Panc1 (cell line): ENCODE measurements around the gene PRR23C. TPM values are rescaled to one million over a fixed set of nuclear protein-coding genes. Genes with fewer than 3 reads are reported as not detected.

Experiments used
- ATAC-seq: fragments of 200-7000 bp; cut with Tn5 transposase; 2 replicates; pipeline ENCODE4 v1.9.1; 2020; ENCODE audit warnings: mild to moderate bottlenecking, moderate library complexity
- Bru-seq: library from RNA; stranded (reverse); fragments of 400-500 nt; gene quantifications from one replicate; lab custom pipeline; 2021; lab: Mats Ljungman, UMichigan
- BruChase-seq, 2 experiments: library from RNA; stranded (reverse); fragments of 400-500 nt; gene quantifications; one replicate each; lab custom pipeline; 2021; lab: Mats Ljungman, UMichigan
- BruUV-seq: library from RNA; stranded (reverse); fragments of 400-500 nt; replicated peaks from 2 replicates; lab custom pipeline; 2021; lab: Mats Ljungman, UMichigan
- CTCF ChIA-PET: fragments of 300-600 bp; sonication (Branson Sonifier 250); formaldehyde crosslinking; loops from one replicate; lab custom pipeline; 2022; ENCODE audit warnings: antibody characterized with exemption; lab: Charles Lee
- POLR2A ChIA-PET: fragments of 300-600 bp; sonication (Branson Sonifier 250); formaldehyde crosslinking; loops from one replicate; lab custom pipeline; 2022; ENCODE audit warnings: antibody characterized with exemption; lab: Charles Lee
- DNase-seq: peaks from one replicate; pipeline ENCODE4 v3.0.0-alpha.2; 2010; ENCODE audit warnings: low read depth, low spot score
- H3K27ac ChIP-seq: 2 replicates; pipeline ENCODE4 v1.5.1; 2011; ENCODE audit warnings: mild to moderate bottlenecking, low read length, inconsistent platforms
- H3K27me3 ChIP-seq: fragments of 200-500 bp; sonication (Bioruptor generic); 2 replicates; pipeline ENCODE4 v1.6.0; 2014; ENCODE audit warnings: low read length, inconsistent platforms; ENCODE audit not compliant: control insufficient read depth, insufficient read depth
- H3K36me3 ChIP-seq: fragments of 200-500 bp; sonication (Bioruptor generic); 2 replicates; pipeline ENCODE4 v1.5.1; 2014; ENCODE audit warnings: inconsistent platforms, mild to moderate bottlenecking, low read length, moderate library complexity; ENCODE audit not compliant: control insufficient read depth, insufficient read depth
- H3K4me1 ChIP-seq: 2 replicates; pipeline ENCODE4 v1.5.1; 2011; ENCODE audit warnings: inconsistent platforms, mild to moderate bottlenecking, low read length, moderate library complexity; ENCODE audit not compliant: control insufficient read depth, insufficient read depth
- H3K4me3 ChIP-seq, 2 experiments: 2 replicates each; pipeline ENCODE4 v1.5.1; 2011 to 2012; ENCODE audit warnings: low read depth in 2 of 2, low read length in 2 of 2, mild to moderate bottlenecking in 2 of 2, inconsistent platforms in 1 of 2, moderate library complexity in 1 of 2
- H3K9me3 ChIP-seq: fragments of 200-500 bp; sonication (Bioruptor generic); 2 replicates; pipeline ENCODE4 v1.5.1; 2014; ENCODE audit warnings: low read depth, mild to moderate bottlenecking, inconsistent platforms, low read length, moderate library complexity; ENCODE audit not compliant: control insufficient read depth, insufficient read depth
- POLR2AphosphoS5 ChIP-seq: IDR thresholded peaks from 2 replicates; pipeline ENCODE4 v1.6.1; 2012; ENCODE audit warnings: mild to moderate bottlenecking, low read depth, low read length, moderate library complexity
- SIN3A ChIP-seq: IDR thresholded peaks from 2 replicates; pipeline ENCODE4 v1.6.1; 2012; ENCODE audit warnings: low read depth, mild to moderate bottlenecking, low read length, moderate library complexity, borderline replicate concordance; ENCODE audit not compliant: insufficient read depth
- TCF7L2 ChIP-seq: IDR thresholded peaks from 2 replicates; pipeline ENCODE4 v1.6.1; 2011; ENCODE audit warnings: mild to moderate bottlenecking, low read depth, low read length, inconsistent platforms
- in situ Hi-C: cut with HindIII; loops from 2 replicates; pipeline ENCODE4 v1.10.0; 2016; ENCODE audit warnings: low sequenced_read_pairs, low pct_unique_long_range_greater_than_20kb
- intact Hi-C: fragments of 100-400 bp; cut with micrococcal nuclease; formaldehyde crosslinking; loops from one replicate; pipeline ENCODE4 v1.10.0; 2022; ENCODE audit not compliant: unreplicated experiment
- long read RNA-seq: library from polyadenylated mRNA; unstranded; transcript quantifications from one replicate; pipeline ENCODE4 v2.0.0, GENCODE V29; 2021; ENCODE audit not compliant: unreplicated experiment
- polyA plus RNA-seq: library from polyadenylated mRNA; unstranded; fragments of >200 nt; gene quantifications from one replicate; pipeline ENCODE4 v1.2.1, GENCODE V29; 2012; ENCODE audit warnings: missing spikeins; ENCODE audit not compliant: insufficient read length
- total RNA-seq: library from RNA; stranded (reverse); gene quantifications from one replicate; pipeline ENCODE4 v1.2.1, GENCODE V29; 2021; ENCODE audit not compliant: unreplicated experiment
- TF ChIP-seq, protein P1 (sequence below): fragments of 450-650 bp; IDR thresholded peaks from 2 replicates; pipeline ENCODE4 v1.5.1; 2017; ENCODE audit warnings: mild to moderate bottlenecking
- TF ChIP-seq, protein P2 (sequence below), 2 experiments: IDR thresholded peaks; 2 replicates each; pipeline ENCODE4 v1.6.1; 2011 to 2012; ENCODE audit warnings: low read depth in 2 of 2, control low read depth in 1 of 2, low read length in 1 of 2, mild to moderate bottlenecking in 1 of 2, moderate library complexity in 1 of 2; ENCODE audit not compliant: insufficient read depth in 1 of 2

Gene PRR23C
- not detected for total RNA-seq
- not detected for polyA plus RNA-seq
- not detected for Bru-seq, nascent RNA
- not detected for BruChase-seq, experiment 1, labeled RNA remaining after a 2-hour chase
- BruChase-seq, experiment 2, labeled RNA remaining after a 6-hour chase = not detected
- long read RNA-seq = 0 reads

DNA sequence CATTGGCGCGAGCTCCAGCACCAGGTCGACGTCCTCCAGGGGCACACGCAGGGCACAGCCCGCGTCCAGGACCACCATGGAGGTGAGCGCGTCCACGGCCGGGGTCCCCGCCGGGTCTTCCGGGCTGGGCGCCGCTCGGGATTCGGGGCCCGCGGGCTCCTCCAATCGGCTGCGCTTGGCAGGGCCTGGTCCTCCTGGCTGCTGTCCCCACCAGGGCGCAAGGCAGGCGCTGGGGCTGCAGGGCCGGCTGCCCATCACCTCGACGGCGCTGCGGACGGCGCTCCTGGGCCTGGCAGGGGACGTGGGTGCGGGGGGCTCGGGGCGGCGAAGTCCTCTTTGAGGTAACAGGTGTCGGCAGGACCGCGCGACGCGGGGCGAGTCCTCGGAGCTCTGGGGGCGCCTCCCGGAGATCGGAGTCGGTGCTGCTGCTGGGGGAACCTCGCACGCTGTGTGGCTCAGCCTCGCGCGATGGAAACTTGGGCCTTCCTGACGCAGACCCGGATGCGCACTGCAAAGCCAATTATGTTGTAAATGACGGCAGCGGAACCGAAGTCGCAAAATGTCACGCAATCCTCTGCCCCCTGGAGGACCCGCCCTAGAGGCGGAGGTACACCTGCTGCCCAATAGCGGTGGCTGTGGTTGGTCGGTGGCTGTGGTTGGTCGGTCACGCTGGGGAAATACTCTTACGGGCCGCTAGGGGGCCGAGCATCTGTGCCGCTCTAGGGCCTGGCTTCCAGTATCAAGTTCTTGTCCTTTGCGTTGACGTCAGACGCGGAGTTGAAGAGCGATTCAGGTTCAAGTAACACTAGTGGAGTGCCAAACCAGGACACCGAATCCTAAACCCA, at the start of gene PRR23C:
TSS of gene PRR23C (minus strand) at position 527 of the 845 bp plus-strand sequence. CDS start at position 255, 272 bp downstream.
- DNase-seq (no peak), ATAC-seq (no peak)
- ChIA-PET CTCF (no interaction called here), POLR2A (no interaction called here)
- in situ Hi-C loops = no loop called here
- no peak within 1 kb of the TSS for H3K27ac ChIP-seq
- H3K9me3 ChIP-seq = no peaks in the 10 kb centered on the region
- no peak within 1 kb of the TSS for H3K4me3 ChIP-seq
- no peaks in the 10 kb centered on the region for H3K4me1 ChIP-seq
- no peak for TF ChIP-seq POLR2AphosphoS5
- no peak for TF ChIP-seq SIN3A
- TF ChIP-seq, protein P1, sequence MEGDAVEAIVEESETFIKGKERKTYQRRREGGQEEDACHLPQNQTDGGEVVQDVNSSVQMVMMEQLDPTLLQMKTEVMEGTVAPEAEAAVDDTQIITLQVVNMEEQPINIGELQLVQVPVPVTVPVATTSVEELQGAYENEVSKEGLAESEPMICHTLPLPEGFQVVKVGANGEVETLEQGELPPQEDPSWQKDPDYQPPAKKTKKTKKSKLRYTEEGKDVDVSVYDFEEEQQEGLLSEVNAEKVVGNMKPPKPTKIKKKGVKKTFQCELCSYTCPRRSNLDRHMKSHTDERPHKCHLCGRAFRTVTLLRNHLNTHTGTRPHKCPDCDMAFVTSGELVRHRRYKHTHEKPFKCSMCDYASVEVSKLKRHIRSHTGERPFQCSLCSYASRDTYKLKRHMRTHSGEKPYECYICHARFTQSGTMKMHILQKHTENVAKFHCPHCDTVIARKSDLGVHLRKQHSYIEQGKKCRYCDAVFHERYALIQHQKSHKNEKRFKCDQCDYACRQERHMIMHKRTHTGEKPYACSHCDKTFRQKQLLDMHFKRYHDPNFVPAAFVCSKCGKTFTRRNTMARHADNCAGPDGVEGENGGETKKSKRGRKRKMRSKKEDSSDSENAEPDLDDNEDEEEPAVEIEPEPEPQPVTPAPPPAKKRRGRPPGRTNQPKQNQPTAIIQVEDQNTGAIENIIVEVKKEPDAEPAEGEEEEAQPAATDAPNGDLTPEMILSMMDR = peak; percentile 29
- no peaks in the 10 kb centered on the region for H3K36me3 ChIP-seq
- H3K27me3 ChIP-seq = no peaks in the 10 kb centered on the region
- BruUV-seq = no TSS peak
- intact Hi-C loops = no loop called here

DNA sequence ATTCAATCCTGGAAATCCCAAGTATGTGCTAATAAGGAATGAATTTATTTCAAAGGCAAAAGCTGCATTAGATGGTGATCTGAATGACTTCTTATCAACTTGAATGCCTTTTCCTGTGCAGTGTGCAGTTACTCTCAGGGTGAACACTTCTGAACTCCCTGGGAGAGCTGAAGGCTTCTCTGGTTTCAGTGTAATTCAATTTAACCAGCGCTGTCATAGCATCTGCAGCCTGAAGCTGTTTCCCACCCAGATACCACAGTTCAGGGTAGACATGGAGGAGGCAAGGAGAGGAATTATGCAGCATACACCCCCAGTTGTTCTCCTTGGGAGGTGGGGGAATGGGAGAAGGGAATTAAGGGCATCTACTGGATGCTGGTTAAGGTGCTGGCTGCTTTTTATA, 49.1 kb upstream of the PRR23C start:
- ChIA-PET CTCF (no interaction called here), POLR2A (no interaction called here)
- in situ Hi-C loops = no loop called here
- H3K4me1 ChIP-seq = no peaks in the 10 kb centered on the region
- no TSS peak for BruUV-seq
- TF ChIP-seq TCF7L2 (no peak), SIN3A (no peak), POLR2AphosphoS5 (no peak)
- TF ChIP-seq, protein P2, sequence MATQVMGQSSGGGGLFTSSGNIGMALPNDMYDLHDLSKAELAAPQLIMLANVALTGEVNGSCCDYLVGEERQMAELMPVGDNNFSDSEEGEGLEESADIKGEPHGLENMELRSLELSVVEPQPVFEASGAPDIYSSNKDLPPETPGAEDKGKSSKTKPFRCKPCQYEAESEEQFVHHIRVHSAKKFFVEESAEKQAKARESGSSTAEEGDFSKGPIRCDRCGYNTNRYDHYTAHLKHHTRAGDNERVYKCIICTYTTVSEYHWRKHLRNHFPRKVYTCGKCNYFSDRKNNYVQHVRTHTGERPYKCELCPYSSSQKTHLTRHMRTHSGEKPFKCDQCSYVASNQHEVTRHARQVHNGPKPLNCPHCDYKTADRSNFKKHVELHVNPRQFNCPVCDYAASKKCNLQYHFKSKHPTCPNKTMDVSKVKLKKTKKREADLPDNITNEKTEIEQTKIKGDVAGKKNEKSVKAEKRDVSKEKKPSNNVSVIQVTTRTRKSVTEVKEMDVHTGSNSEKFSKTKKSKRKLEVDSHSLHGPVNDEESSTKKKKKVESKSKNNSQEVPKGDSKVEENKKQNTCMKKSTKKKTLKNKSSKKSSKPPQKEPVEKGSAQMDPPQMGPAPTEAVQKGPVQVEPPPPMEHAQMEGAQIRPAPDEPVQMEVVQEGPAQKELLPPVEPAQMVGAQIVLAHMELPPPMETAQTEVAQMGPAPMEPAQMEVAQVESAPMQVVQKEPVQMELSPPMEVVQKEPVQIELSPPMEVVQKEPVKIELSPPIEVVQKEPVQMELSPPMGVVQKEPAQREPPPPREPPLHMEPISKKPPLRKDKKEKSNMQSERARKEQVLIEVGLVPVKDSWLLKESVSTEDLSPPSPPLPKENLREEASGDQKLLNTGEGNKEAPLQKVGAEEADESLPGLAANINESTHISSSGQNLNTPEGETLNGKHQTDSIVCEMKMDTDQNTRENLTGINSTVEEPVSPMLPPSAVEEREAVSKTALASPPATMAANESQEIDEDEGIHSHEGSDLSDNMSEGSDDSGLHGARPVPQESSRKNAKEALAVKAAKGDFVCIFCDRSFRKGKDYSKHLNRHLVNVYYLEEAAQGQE (IDR thresholded peaks at IDR 0.05; ENCODE audit: insufficient read depth in 1 of 2, low read depth in 2 of 2, low read length in 1 of 2) = no peak
- TF ChIP-seq, protein P1 = no peak
- H3K4me3 ChIP-seq = no peak overlapping the region
- H3K36me3 ChIP-seq = no peaks in the 10 kb centered on the region
- intact Hi-C loops = no loop called here
- no peaks in the 10 kb centered on the region for H3K9me3 ChIP-seq
- H3K27ac ChIP-seq = no peak overlapping the region
- ATAC-seq (no peak), DNase-seq (no peak)
- 0 out of 2 replicates have a peak, but pooled peaks cover 2% of the 10 kb centered on the region for H3K27me3 ChIP-seq
